Midbrain (tissue), 1 donor: ENCODE measurements around the gene GLYATL1B.
"Not testable (repeated sequence)": the region's sequence is repeated elsewhere in the genome, so short reads cannot be mapped to it uniquely, and the experiment has no call there.

Source experiments
- DNase-seq: peaks from one replicate; lab custom pipeline; 2025; lab: John Stamatoyannopoulos, UW

Gene GLYATL1B

DNA sequence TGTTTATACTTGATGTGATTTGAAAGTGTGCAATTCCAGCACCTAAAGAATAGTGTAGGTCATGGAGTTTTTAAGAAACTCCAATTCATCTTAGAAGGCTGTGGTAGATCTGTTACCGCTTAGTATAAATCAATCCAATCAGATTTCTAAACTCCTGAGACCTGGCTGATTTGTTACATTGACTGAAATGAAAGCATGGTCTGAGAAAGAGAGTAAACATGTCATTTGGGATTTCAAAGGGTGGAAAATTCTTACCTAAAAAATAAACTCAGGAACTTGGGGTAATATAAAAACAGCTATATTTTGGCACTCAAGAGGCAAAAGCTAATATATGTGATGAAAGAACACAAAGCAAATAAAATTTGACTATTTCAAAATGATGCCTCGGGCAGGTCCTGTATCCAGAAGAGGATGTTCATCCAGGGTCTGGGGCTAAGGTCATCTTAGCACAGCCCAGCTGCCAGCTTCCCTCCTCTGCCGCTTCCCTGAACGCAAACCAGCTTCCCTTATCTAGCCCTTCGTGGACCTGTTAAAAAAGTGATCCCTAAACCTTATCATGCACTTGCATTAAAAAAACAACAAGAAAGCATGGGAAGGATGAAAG is 10.0 kb downstream of the GLYATL1B start:
- DNase-seq: not testable (repeated sequence)

DNA sequence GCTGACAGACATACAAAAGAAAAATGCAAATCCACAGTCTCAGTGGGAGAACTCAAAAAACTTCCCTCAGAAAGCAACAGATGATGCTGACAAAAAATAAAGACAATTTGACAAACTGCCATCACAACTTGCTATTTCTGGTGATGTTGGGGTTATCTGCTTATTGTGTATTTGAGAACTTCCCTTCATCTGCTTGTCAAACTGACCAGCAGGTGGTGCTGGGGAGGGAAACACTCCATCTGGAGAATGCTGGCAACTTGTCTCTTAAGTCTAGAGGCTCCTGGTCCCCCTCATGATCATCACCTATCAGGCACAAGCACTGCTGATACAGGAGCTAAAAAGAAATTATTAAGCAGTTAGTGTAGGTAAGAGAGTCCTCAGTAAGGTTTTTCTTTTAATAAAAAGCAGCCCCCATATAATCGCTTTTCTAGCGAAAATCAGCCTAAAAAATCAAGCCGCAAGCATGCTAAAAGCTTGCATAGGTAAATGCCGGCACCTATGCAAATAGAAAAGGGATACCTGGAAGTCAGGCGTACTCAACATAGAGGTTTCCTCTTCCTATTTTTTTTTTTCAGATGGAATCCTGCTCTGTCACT is 11.1 kb downstream of the GLYATL1B start:
- DNase-seq: peak; percentile 1

DNA sequence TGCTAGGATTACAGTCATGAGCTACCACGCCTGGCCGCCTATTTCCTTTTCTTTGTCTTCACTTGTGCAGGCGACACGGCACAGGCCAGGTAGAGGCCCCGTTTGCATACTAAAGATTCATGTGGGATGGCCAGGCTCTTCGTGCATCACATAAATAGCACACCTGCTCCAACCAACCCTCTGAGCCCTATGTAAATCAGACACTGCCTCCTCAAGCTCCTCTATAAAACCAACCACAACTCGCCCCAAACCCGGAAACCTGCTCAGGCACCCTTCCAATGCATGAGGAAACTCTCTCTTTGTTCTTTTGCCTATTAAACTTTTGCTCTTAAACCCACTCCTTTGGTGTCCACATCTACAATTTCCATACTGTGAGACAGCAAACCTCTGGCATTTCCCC is 11.8 kb downstream of the GLYATL1B start:
- DNase-seq: not testable (repeated sequence)

DNA sequence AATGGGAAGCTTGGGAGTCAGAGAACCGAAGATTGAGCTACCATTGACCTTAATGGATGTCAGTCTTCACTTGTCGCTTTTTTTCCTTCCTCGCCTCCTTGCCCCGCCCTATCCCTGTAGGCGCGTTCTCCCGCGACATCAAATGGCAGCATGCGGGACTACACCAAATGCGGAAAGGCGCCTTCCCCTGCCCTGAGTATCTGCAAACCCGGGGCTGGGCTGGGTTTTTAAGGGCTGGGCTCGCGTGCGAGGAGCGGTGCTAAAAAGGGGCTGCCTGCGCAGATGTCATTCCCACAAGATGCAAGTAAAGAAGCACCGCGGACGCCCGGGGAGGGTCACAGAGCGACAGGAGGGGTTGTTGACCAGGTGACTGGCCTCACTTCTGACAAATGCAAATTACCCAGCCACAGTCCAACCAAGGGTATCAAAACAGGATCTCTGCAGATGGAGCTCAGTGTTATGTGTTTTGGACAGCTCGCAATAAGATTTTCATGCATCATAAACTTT is 16.2 kb downstream of the GLYATL1B start:
- peak; percentile 28 for DNase-seq

DNA sequence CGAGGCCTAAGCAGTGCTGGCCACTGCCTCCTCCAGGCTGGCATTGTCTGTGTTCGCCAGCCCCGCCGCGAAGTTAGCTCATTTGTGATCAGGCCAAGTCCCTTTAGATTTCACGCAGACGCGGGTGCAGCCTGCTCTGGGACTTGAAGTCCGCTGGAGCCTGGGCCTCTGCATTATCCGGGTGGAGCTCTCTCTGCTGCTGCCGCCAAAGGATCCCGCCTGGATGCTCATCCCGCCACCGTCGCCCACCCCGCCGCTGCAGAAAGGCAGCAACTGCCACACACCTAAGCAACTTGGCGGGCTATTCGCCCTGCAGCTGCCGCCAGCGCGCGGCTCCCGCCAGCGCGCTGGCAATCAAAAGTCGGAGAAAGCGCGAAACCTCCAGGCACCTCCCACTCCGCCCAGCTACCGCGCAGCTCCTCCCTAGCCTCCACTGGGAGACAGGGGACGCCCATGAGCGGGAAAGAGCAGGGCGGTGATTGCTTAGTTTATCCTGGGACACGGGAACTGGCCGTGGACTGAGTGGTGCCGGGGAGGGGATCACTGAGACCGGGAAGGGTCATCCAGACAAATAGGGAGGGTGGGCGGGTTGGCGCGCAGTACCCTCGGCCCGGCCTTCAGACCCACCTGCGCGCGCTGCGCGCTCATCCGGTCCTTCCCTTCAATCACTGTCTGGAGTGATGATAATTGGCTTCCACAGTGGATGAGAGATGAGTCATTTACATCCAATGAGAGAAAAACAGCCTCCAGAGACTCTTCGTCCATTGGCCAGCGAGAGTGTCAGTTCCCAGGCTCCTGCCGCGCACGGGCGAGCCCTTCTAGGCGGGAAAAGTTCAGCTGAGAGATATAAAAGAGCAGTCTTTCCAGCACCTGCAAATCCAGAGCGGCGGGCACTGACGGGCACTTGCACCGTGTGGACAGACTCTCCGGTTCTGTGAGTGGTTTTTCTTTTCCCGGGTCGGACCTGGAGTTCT is 20.5 kb downstream of the GLYATL1B start, which contains the start of gene FAM111B:
FAM111B (plus strand) TSS at position 875 of the 974 bp plus-strand sequence. CDS start 2,389 bp downstream, outside the sequence.
- peak; percentile 78 for DNase-seq

DNA sequence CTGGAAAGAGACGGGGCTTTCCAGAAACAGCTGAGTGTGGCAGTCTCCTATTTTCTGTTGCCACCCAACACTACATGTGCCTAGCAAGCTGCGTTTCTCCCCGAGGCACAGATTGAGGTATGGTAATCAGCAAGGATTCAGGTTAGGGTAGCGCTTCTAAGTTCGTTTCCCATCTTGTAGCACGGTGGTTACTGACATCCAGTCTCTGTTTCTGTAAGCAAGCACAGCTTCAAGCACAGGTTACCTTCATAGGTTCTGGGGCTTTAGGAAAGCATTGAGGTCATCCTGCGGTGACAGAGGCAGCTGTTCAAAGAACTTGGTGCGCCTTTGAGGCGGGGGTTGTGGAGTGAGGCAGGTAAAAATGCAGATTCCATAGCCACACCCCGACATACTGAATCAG is 21.6 kb downstream of the GLYATL1B start:
- DNase-seq: not testable (repeated sequence)

DNA sequence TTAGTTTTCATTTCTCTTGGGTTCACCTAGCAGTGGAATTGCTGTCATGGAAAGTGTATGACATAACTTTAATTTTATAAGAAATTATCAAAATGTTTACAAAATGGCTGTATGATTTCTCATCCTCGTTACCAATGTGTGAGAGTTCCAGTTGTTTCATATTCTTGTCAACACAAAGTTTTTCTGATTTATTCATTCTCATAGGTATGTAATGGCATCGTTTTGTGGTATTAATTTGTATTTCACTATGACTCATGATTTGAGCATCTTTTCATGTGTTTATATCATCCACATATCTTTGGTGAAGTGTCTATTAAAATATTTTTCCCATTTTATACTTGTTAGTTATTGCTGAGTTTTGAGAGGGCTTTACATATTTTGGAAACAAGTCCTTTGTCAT is 26.4 kb downstream of the GLYATL1B start:
- DNase-seq: no peak

DNA sequence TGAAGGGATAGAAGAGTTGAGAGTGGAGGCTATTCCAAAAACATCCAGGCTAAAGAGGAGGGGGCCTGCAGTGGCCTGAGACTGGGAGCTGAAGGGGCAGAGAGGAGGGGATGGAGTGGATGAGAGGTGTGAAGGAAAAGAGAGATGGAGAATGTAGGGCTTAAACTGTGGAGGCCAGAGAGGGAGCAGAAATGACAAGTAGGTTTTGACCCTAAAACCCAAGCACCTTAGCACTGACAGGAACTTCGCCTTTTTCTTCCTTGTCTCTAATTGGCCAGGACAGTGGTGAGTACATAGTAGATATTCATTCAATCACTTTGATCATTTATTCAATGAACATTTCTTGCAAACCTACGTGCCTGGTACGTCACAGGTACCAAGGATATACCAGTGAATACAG is 28.2 kb downstream of the GLYATL1B start:
- DNase-seq: no peak

DNA sequence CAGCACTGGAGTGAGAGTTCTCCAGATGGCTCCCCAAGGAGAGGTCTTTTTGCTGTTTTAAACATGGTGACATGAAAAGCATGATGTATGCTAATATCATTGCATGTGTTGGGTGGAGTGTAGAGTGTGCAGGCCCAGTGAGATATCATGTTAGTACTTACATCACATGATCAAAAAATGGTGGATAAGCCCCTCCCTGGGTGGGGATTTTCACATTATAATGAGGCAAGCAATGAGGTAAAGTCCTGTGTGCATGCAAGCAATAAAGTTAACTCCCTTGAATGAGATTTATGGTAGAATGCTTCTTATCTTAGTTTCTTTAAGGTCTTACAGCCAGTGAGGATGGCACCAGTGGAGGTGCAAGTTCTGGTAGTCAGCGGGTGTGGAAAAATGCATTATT is 29.4 kb downstream of the GLYATL1B start:
- DNase-seq: no peak

DNA sequence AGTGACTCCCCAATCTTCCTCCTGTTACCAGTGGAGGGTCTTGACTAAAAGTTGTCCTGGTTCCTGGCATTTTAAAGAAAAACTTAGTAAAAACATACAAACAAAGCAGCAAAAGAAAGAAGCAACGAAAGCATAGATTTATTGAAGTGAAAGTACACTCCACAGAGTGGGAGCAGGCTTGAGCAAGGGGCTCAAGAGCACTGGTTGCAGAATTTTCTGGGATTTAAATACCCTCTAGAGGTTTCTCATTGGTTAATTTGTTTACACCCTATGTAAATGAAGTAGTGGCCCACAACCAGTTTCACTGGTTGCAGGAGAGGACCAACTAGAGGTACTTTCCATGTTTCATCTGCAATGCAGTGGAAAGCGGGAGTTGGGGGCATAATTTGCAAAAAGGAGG is 31.7 kb downstream of the GLYATL1B start:
- no peak for DNase-seq

DNA sequence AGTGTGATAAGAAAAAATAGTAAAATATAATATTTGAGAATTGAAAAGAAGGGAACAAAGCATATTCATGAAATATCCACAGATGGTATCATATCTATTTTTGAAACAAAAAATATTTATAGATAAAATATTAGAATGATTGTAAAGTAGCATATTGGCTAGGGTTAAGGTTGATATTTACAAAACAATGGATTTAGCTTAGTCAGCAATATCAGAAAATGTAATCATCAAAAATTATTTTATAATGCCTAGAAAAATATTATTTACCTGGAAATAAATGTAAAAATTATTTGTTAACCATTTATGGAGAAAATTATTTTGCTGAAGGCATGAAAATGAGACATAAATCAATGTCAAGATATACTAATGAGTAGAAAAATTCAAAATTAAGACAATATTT is 33.7 kb downstream of the GLYATL1B start:
- no peak for DNase-seq

DNA sequence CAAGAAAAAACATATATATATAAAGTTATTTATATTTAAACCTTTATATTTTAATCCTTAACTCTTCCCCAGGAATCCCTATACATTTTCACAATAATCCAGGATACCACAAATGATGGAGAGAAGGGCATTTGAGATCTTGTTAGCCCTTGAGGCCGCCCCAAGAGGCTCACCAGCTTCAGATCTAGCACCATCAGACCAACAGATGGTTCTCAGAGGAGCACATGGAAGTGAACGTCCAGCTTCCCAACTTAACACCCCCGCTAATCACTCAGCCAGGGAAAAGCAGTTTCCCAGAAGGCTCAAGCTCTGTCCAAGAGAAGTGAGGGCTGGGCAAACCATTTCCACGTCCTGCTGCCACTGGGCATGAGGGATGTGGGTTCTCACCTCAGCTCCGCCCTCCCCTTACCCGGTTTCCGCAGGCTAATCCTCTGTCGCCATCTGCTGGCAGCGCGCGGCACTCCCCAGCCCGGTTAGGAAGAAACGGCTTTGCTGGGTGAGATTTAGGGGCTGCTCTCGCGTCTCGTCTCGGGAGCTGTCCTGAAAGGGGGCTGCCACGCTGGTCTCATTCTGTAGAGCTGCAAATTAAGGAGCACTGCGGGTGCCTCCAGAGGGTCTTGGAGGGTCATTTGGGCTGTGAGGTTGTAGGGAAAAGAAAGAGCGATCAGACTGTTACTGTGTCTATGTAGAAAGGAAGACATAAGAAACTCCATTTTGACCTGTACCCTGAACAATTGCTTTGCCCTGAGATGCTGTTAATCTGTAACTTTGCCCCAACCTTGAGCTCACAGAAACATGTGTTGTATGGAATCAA is 49.7 kb downstream of the GLYATL1B start:
- DNase-seq: peak; percentile 74

DNA sequence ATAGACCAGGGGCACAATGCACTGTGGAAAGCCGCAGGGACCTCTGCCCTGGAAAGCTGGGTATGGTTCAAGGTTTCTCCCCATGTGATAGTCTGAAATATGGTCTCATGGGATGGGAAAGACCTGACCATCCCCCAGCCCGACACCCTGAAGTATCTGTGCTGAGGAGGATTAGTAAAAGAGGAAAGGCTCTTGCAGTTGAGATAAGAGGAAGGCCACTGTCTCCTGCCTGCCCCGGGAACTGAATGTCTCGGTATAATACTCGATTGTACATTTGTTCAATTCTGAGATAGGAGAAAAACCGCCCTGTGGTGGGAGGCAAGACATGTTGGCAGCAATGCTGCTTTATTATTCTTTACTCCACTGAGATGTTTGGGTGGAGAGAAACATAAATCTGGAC is 50.4 kb downstream of the GLYATL1B start:
- not testable (repeated sequence) for DNase-seq

DNA sequence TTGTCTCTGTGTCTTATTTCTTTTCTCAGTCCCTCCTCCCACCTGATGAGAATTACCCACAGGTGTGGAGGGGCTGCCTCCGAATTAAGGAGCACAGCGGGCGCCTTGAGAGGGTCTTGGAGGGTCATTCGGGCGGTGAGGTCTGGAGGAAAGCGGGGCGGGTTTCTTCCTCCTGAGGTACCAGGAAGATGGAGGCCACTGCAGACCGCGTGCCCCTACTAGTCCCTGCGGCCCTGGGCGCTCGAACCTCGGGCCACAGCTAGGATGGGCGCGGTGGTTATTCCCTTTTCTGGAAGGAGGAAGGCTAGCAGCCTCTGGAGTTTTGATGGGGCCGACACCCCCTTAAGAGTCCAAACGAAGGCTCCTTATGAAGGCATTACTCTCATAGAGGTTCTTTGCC is 51.1 kb downstream of the GLYATL1B start:
- DNase-seq: no peak

DNA sequence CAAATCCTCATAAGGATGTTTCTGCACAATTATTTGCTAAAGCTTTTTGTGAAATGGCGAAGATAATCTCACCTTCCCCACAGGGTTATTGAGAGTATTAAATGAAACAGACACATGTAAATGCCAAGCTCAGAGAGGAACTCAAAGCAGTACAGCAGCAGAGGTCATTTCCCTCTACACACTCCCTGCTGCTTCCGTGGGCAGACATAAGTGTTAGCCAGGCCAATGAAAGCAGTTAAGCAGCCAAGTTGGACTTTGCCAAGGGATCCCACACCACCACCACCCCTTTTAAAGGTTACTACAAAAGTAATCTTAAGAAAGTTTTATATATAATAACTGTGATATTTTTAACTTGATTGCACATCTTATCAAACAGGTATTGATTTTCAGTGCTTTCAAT is 52.5 kb downstream of the GLYATL1B start:
- DNase-seq: no peak

DNA sequence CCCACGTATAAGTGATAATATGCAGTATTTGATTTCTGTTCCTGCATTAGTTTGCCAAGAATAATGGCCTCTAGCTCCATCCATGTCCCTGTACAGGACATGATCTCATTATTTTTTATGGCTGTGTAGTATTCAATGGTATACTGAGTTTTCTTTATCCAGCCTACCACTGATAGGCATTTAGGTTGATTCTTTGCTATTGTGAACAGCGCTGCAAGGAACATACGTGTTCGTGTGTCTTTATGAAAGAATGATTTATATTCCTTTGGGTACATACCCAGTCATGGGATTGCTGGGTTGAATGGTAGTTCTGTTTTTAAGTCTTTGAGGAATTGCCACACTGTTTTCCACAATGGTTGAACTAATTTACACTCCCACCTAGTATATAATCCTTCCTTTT is 55.1 kb downstream of the GLYATL1B start:
- DNase-seq: no peak

DNA sequence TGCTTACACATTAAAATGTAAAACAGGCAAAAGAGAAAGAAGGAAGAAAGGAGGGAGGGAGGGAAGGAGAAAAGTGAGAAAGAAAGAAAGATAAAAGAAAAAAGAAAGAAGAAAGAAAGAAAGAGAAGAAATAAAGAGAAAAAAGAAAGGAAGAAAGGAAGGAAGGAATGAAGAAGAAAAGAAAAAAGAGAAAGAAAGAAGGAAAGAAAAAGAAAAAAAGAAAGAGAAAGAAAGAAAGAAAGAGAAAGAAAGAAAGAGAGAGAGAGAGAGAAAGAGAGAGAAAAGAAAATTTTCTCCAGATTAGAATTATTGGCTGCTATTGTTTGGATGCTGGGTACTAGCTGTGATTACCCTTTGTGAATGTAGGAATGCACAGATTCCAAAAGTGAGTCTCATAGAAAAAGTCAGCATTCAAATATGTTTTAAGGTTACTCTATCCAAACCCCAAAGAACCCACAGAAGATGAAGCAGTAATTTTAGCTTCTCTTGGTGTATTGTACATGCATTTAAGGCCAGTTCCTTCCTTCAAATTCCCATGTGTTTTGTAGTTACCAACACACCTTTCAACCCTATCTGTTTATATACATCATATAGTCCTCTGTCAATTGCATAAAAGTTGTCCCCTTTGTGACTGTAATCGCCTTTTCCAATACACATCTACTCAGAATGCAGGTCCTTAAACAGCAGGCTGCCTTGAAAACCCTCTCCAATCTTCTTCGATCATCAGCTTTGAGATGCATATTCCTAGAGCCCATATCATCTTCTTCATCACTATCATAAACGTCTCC is 55.8 kb downstream of the GLYATL1B start:
- no peak for DNase-seq

DNA sequence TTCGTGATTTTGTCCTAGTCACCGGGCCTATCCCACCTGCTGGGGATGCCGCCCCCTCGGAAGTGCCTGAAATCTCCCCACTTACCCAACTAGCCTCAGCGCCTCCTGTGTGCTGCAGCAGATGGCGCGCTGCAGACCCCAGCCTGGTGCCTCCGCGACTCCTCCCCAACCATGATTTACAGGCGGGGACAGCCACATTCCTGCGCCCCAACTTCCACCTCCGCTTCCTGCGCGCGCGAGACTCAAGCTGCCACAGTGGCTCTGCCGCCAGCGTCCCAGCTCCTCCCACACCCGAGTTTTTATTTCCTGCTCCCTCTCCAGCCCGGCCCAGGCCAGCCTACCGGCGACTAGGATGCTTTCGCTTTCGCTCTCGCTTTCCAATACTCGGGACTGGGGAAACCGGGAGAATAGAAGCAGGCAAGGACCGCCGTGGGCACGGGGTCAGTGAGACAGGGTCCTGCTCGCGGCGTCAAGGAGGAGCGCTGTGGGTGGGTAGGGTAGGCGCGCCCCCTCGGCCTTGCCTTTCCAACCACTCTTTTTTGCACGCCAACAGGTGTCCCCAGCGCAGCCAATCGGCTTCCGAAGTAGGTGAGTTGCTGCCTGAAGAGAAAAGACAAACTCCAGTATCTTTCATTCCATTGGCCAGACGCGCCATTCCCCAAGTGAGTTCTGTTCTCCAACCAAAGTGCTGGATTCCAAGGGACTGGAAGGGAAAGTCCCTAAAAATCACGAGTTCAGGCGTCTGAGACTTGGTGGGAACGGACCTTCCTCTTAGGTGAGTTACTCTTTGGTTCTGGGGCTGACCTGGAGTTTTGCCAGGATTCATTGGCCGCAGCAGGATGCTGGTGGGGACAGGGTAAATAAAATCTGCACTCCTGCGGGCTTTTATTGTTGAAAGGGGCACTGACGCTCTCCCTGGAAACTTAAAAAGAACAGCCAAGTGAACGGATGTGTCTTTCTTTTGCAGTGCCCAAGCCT is 56.7 kb downstream of the GLYATL1B start, which contains the start of gene FAM111A:
FAM111A (plus strand) TSS at position 327 of the 978 bp plus-strand sequence. CDS start 6,017 bp downstream, outside the sequence.
- peak; percentile 73 for DNase-seq

DNA sequence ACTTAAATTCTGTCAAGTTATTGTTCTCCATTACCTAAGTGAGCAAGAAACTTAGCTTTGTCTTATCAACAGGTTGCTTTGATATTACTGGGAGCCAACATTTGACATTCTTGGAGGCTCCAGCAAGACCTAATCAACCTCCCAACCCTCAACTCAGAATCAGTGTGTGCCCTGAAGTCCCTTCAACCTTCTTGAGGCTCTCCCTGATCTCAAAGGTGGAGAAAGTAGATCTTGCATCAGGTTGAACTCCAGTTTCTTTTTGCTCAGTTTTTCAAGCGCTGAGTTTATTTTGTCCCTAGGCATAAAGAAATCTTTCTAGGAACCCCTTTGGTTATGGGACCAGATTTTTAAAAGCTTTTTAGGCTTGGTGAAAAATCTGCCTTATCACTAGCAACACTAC is 58.0 kb downstream of the GLYATL1B start:
- DNase-seq: no peak
